Amniotic epithelial cell (primary cell): ENCODE results near the gene GRID1.

ENCODE experiments used
- DNase-seq: peaks from one replicate; pipeline ENCODE4 v3.0.0-alpha.2; 2010; ENCODE audit warnings: low read depth

GRID1 gene

DNA sequence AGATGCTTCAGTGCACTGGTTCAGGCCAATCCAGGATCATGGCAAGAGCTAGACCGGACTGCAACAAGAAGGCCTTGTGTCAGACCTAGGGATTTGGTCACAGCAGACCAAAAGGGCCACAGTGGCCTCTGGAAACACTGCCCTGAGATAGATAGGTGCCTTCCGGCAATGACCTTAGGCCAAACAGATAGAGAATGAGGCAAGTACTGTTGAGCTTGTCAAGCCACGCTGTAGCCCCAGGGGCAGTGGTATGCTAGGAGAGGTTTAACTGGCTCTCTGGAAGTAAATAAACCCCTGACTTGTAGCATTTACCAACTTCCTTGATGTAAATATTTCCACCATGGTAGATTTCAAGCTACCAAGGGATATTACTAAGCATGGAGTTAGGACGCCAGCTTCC is 197.5 kb downstream of the GRID1 start:
- no peak for DNase-seq

DNA sequence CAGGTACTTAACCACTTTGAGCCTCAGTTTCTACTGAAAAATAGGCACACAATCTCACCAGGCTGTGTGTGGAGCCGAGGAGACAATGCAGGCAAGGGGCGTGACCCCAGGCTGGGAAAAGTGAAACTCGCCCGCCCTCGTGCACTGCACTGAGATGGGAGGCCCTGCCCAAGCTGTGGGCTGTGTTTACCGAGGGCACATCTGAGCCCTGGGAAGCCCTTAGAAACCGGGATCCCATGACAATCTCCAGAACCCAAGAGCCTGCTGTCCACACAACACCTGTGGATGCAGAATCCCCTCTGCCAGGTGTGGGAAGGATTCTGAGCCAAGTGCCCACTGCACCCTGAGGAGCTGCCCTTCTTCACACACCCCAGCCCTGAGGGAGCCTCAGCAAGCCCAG is 198.3 kb downstream of the GRID1 start:
- no peak for DNase-seq

DNA sequence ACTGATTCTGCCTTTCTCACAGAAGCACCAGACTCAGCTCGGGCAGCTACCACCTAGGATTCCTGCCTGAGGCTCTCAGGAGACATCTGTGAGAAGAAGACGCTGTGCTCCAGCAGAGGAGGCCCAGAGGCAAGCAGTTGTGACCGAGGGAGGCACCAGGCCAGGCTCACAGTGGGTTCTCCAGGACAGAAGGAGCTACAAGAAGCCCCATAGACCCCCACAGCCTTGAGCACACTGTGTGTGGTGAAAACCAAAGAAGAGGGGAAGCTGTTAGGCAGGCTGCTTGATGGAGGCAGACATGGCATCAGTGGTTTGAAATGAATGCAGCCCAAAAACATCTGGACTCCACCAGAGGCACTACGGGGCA is 198.8 kb downstream of the GRID1 start:
- DNase-seq, result no peak

DNA sequence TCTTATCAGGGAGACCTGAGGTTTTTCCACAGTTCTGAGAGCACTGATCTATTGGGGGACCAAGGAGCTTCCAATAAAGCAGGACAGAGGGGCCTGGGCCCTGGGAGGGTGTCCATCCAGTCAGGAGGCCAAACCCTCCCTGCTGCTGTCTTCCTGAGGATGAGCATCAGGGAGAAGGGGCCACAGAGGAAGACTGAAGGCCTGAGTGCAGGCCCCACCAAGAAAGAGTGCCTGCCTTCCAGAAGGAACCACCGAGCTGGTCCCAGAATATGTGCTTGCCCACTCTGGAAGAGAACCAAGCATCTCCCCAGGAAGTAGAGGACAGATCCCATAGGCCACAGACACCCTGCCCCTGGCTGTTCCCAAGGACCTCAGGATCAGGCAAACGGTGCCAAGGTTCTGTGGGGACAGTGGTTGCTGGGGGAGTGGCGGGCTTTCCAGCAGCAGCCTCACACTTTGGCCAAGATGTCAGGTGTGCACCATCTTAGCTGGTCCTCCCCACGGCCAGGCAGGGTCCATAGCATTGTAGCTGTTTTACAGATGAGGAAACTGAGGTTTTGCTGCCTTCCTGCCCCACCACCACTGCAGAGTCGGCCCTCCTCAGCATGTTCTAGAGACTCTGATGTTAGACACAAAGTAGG is 199.4 kb downstream of the GRID1 start:
- no peak for DNase-seq

DNA sequence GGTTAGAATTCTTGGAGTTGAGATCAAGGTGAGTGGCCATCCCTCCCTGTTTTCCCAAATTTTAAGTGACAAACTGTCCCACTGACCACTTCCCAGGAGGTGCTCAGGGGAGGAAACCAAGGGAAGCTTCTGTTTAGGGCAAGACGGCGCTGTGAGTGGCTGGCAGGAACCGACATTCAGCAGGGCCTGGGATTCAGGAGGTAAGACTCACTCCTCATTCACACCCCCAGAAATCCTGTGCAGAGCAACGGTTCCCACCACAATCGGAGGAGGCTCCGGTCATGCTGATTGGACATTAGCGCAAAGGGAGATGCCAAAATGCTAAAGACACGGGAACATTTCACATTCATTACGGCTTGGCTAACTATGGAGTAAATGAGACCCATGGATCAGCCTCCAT is 200.9 kb downstream of the GRID1 start:
- no peak for DNase-seq

DNA sequence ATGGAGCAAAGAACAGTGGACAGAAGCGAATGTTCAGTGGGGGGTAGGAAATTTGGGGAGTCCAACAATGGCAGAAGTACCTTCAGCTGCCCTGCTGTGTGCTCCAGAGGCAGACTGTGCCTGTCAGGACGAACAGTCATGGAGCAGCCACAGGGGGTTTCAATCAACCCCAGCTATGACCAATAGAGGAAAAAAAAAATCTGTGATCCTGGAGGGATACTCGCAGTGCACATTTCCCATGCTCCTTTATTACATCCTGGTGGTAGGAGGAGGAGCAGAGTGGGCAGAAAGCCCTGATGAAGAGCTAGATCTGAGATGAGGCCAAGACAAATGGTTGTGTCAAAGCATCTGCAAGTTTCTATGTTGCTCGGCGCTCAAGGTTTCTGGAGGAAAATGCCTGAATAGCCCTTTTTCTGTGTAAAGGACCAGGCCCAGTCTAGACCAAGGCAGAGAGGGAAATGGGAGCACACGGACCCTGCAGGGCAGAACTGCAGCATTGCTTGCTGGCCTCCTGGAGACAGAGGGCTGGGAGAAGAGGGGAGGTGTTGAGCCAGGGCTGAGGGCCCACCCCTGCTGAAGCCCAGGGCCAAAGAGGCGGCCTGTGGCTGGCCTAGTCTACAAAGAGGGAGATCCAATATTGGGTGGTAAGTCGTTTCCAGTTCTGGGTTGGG is 201.5 kb downstream of the GRID1 start:
- no peak for DNase-seq

DNA sequence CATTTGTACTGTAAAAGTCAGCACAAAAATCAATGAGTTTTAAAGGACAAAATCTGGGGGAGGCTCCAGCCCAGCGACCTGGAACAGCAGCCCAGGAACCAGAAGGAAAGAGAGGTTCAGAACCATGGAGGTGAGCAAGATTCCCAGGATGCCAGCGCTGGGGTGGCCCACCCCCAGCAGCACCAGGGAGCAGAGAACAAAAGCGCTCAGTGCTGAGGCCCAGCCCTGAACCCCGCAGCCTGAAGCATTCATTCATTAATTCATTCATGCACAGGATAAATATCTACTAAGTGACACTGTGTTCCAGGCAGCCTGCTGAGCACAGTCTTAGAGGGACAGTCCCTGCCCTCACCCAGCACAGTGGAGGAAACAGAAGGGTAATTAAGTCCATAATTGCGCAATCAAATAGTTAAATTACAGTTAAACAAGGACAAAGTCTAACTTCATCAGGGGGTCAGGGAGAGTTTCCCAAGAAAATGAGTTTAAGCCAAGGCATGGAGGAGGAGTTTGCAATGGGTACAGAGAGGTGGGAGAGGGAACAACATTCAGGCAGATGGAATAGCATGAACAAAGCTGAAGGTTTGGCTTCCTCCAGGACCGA is 202.3 kb downstream of the GRID1 start:
- no peak for DNase-seq

DNA sequence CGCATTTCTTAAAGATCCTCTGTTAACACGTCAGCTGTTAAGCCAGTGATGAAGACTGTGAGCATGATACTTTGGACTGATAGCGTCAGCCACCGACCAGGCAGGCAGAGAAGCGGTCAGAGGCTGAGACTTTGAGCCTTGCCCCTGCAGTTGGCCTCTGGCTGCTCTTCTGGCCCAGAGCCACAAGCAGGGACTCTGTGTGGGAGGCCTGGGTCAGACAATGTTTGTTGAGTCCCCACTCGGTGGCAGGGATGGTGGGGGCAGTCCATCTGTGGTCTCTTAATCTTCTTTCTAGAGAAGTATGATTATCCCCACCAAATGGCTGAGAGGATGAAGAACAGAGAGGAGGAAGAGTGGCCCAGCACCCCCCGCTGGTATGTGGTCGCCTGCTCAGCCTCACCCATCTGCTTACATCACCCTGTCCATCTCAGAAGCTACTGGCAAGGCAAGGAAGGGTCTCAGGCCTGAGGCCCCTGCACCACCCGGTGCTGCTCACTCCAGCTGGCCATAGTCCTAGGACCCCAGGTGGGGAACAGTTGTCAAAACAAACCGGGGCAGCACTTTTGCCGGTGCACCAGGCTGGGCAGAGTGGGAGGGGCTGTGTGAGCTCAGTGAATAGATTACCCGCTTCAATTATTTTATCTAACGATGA is 202.9 kb downstream of the GRID1 start:
- no peak for DNase-seq

DNA sequence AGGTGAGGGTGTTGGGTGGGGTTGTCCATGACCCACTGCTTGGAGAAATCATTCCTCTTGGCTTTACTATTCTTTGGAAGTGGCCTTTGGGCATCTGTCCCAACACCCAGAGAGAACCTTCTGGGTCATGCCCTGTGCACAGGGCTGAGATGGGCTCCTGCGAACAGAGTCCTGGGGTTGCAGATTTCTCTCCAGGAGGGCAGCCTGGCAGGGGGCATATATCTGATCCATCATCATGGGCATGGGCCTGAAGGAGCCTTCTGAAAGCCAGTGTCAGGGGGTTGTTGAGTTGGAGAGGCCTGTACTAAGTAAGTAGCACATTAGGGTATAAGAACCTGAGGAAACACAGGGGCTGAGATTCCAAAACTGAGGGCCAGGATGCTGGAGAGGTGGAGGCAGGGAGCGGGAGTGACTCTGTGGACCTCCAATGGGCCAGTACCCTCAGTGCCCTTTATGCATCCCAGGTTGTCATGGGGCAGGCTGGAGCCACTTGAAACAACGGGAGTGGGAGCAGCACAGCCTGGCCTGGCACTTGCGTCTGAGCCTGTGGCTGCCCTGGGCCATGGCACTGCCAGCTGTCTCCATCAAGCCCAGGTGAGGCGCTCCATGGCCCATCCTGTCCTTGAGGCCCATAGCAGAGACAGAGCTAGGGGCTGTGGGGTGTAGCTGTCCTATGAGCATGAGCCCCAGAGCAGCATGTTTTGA is 203.7 kb downstream of the GRID1 start:
- no peak for DNase-seq

DNA sequence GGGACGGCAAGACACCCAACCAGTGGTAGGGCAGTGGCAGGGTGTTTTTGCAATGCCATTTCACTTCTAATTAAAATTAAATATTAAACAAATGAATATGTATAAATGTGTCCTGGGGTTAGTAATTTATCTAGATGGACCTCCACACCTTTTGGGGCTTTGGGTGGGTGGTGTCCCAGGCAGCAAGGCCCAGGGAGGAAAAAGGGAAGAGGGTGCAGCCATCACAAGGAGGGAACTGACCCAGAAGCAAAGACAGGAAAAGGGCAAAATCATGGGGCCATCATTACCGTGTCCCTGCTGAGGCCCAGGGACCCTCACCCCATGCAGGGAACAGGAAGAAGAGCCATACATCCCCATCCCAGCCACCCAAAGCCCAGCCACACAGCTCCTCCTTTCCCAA is 204.6 kb downstream of the GRID1 start:
- DNase-seq, result no peak

DNA sequence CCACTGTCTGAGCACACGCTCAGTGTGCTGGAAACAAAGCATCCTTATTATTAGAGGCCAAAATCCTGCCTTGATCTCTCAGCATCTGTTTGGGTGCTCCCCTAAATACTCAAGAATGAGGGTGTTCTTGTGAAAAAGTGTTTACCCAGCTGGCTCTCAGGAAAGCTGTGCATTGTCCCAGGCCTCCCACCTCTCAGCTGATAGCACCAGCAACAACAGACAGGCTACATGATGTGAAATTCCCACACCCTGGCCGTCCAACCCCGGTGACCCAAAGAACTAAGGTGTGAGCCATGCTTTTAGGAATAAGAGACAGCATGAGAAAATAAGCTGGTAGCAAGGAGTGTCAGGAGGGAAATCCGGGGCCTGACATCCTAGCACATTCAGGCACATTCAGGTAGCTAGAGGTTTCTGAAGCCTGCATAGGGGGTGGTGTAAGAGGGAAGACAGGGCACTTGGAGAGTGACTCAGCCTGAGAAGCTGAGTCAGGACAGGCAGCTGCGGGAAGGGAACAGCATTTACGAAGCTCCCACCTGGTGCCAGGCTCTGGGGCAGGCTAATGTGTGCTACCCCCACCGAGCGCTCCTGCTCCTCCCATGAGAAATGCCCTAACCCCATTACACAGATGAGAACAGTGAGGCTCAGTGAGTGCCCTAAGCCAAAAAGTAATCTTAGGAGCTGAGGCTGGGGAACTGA is 205.6 kb downstream of the GRID1 start:
- DNase-seq, result no peak

DNA sequence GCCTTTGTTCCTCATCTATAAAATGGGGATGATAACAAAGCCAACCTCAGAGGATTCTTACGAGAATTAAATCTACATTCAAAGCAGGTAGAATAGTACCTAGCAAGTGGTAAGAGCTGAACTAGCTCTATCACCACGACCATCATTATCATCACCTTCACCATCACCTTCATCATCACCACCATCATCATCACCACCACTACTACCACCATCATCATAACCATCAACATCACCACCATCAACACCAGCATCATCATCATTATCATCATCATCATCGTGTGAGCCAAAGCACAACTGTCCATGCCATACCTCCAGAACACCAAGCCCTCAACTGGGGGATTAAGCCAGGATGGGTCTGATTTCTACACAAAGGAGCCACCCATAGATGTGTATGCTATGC is 206.8 kb downstream of the GRID1 start:
- DNase-seq, result no peak

DNA sequence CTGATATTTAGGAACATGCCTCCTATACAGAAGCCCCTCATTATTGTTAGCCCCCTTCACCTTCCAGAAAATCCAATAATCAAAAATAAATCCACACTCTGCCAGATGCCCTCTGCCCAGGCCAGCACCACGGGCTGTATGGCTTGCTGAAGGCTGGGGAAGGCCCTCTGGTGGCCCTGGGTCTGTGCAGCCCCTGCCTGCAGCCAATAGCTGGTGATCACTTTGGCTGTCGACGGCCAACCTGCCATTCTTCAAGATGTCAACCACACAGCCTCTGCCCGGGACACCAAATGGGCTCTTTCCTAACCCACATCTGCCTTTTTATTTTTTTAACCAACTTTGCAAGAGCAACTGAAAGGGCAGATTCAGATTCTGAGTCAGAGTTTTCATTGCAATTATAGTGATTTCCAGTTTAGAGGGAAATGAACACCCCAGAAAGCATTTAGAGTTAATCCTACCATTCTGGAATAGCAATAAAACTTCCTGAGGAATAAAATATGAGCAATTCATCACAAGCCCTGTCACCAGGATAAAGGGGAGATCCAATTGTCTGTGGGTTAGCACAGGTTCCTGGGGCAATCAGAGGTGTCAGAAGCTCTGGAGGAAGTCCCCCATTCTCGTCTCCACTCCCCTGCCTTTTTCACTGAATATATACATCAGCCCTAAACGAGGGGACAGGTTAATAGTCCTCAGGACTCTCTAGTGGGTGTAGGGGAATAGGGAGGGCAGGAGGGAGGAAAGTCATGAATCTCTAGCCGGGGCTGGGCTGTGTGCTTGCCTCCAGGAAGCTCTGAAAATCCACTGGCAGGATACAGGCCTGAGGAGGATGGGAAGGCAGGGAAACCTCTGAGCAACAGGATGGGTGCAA is 211.3 kb downstream of the GRID1 start:
- DNase-seq, result no peak

DNA sequence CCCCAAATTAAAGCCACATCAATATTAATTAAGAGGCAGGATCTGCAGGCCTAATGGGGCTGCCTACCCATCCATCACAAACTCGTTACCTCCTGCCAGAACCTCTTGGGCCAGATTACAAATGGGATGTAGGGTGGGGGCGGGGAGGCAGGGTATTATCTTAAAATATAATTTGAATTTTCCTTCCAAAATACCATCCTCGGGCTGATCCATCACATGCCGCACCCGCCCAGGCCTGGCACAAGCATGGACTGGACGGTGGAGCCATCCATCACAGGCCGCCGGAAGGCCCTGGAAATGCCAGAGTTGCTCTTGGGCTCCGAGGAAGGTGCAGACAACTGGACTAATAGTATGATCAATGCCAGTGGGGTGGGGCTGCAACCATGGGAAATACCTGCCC is 212.8 kb downstream of the GRID1 start:
- DNase-seq, result no peak

DNA sequence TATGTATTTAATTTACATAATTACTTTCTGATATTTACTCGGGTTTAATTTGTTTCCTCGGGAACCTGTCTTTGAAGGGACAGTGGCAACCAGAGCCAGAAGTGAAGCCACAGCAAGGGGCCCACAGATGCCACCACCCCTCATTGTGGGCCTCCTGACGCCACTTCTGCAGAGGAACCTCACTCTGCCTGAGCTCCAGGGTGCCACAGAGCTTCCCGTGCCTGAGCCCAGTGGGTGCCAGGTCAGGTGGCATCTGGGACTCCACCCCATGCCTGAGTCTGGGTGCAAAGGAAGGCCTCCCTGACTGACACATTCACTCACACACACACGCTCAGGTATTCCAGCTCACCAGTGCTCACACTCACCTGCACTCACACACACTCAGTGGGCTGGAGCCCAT is 213.7 kb downstream of the GRID1 start:
- DNase-seq, result no peak

DNA sequence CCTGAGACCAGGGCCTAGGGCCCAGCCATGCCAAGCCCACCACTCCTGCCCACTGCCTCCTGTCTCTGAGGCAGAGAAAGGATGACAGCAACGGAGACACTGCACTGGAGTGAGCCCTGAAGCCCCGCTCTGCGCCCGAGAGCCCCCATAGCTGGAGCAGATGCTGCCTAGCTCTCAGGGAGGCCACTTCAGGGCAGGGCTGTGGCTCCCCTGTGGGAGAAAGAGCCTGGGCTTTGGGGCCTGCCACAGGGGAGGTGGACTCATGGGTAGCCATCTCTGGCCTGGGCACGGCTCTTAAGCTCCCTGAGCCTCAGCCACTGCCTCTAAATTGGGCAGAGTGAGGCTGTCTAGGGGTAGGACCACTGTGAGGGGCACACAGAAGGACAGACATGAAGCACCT is 214.2 kb downstream of the GRID1 start:
- DNase-seq, result no peak

DNA sequence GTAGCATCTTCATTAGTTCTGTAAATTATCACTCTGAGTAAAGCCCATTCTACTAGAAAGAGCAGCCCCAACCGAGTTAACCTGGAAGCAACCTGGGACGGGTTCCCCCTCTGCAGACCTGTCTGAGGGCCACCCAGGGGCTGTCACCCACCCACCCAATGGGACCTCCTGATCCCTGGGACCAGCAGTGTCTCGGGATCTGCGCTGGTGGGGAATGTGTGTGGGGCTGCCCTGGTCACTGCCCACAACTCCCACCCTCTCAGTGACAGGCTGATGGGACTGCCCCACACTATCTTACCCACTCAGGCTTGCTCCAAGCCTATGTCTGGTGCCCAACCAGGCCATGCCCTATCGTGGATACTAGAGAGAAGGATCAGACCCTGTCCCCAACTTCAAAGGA is 215.0 kb downstream of the GRID1 start:
- DNase-seq, result no peak

DNA sequence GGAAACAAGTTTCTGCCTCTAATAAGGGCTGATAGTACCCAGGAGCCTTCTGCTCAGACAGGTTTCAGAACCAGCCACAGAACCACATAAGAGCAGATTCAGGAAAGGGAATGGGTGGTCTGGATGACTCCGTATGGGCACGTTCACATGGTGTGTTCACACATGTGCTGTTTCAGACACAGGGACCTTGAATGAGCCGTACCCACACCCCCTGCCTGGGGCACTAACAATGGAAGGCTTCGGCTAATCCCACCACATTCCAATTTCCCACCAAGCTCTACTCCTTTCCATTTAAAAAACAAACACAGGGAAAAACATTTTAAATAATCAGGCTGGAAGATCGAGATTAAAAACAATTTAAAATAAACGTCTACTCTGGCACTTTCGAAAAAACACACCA is 217.3 kb downstream of the GRID1 start:
- DNase-seq, result no peak

DNA sequence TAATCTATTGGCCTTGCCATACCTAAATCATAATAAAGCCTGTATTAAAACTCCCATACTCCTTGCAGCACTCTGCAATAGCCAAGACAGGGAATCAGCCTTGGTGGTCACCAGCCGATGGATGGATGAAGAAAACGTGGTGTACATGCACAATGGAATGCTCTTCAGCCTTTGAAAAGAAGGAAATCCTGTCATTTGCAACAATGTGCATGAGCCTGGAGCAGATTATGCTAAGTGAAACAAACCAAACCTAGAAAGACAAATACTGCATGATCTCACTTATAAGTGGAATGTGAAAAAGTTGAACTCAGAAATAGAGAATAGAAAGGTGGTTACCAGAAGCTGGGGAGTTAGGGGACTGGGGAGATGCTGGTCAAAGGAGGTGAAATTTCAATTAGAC is 218.5 kb downstream of the GRID1 start:
- DNase-seq, result no peak

DNA sequence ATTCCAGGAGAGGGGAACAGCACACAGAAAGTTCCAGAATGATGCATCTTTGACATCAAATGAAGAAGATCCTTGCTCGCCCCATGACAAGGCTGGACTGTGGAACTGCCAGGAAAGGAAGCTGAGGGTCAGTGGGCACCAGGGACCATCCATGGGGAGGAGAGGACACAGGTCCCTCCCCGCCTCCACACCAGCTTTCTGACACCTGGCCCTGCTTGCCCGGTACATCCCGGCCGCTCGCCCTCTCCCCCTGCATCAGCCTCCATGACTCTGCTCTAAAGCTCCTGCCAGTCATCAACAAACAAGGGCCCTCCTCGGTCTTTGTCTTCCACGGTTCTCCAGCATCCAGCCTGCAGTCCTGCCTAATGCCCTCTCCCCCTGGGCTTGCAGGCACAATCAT is 222.3 kb downstream of the GRID1 start:
- no peak for DNase-seq

DNA sequence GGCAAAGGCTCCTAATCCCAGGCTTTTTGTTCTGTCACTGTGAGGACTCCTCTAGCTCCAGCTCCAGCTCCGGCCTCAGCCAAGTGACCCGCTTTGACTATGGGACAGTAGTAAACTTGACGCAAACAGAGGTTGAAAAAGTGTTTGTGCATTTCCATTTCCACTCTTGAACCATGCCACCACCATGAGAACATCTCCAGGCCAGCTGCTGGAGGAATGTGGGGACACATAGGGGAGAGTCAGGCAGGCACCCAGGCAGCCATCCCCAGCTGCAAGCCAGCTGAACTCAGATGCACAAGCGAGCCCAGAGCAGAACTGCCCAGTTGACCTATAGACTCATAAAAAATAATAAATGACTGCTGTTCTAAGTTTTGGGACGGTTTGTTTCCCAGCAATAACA is 224.7 kb downstream of the GRID1 start:
- DNase-seq, result no peak
